Measurements from ENCODE around the gene MSH3.
"Not testable (repeated sequence)": the region's sequence is repeated elsewhere in the genome, so short reads cannot be mapped to it uniquely, and the experiment has no call there.

MSH3 gene

GRCh38 chr5:80659106-80659505 lies 4.7 kb downstream of the MSH3 start:
- DNase-seq: no peak

- DNase-seq: not testable (repeated sequence)
These were observed 6.2 kb downstream of the MSH3 start for GRCh38 chr5:80660661-80661060.

DNA sequence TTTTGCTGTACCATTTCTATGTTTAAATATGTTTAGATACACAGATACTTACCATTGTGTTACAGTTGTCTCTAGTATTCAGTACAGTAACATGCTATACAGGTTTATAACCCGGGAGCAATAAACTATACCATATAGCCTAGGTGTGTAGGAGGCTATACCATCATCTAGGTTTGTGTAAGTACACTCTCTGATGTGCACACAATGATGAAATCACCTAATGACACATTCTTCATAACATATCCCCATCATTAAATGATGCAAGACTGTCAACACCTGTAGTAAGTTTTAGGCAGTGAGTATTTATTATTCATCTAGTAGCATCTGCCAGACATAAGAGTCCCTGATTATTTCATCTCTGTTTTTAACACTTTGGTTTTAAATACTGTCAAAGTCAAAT lies 7.7 kb downstream of the MSH3 start:
- DNase-seq: no peak

GRCh38 chr5:80665057-80665456 lies 10.6 kb downstream of the MSH3 start:
- no peak for DNase-seq

- no peak for DNase-seq
These were observed 12.9 kb downstream of the MSH3 start for GRCh38 chr5:80667384-80667783.

DNA sequence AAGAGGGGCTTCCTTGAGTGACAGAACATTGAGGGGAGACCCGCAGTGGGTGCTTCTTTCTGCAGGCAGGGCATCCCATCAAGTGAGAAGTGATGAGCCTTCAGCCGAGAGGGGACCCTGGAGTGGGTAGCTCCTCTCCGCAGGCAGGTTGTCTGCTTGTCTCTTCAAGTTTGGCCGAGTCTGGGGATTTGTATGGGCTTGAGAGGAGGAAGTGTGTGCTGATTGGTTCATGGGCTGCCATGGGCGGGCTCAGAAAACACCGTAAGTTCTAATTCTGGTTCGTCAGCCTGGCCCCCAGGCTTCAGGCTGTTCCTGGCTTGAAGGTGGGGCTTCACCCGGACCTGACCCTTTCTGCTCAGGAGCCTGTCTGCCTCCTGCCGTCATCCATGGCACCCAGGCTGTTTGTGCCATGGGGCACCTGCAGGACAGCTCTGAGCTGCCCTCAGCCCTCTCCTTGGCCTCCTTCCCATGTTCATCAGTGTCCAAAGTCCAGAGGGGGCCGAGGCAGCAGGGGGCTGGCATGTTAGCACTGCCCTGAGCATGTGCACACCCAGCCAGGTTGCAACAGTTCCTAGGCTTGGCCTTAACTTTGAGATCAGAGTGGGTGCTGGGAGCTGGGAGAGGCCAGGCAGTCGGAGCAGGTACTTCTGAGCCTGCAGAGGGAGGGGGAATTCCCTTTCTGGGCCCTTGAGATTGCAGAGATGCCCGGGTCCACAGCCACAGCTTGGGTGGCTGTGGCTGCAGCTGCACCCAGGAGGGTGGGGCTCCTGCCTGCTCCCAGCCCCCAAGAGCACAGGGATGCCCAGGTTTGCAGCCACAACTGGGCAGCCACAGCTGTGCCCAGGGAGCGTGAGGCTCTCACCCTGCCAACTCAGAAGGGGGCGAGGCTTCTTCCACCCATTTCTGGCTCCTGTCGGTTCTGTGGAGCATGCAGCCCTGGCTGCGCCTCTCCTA lies 13.8 kb downstream of the MSH3 start:
- no peak for DNase-seq

DNA sequence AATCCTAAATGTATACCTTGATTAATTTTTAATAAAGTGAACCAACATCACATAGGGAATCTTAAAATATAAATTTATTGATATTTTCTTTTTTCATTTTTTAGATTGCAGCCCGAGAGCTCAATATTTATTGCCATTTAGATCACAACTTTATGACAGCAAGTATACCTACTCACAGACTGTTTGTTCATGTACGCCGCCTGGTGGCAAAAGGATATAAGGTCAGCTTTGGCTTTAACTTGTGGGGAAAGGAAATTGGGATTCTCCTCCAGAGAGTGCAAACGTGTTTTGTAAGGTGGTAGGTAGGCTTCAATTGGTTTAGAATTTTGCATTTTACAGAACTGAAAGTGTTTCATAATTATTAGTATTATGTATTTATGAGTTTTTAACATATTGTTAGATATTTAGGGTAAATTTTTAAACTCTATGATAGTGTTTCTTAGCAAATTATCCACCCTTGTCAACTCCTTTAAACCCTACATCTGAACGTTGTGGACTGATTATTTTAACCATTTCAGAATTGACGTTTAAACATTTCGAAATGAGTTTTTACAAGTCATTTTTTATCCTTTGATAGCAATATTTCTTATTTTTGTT lies 17.8 kb downstream of the MSH3 start:
- peak; percentile 44 for DNase-seq

- no peak for DNase-seq
These were observed 22.3 kb downstream of the MSH3 start for GRCh38 chr5:80676706-80677105.

DNA sequence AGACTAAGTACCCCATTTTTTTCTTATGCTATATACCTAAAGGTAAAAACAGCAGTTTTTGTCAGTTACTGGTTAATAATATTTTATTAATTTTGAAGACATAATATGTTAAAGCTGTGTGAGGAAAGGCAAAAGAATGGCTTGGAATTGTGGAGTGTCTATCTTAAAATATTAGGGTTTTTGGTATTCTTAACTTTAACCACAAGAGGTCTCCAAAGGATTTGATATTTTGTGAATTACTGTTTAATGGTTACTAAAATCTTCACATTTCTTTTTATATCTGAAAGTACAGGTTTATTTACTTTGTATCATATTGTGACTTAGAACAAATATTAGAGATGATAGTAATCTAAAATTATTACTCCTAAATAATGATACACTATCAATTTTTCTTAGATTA lies 32.3 kb downstream of the MSH3 start:
- DNase-seq: no peak

DNA sequence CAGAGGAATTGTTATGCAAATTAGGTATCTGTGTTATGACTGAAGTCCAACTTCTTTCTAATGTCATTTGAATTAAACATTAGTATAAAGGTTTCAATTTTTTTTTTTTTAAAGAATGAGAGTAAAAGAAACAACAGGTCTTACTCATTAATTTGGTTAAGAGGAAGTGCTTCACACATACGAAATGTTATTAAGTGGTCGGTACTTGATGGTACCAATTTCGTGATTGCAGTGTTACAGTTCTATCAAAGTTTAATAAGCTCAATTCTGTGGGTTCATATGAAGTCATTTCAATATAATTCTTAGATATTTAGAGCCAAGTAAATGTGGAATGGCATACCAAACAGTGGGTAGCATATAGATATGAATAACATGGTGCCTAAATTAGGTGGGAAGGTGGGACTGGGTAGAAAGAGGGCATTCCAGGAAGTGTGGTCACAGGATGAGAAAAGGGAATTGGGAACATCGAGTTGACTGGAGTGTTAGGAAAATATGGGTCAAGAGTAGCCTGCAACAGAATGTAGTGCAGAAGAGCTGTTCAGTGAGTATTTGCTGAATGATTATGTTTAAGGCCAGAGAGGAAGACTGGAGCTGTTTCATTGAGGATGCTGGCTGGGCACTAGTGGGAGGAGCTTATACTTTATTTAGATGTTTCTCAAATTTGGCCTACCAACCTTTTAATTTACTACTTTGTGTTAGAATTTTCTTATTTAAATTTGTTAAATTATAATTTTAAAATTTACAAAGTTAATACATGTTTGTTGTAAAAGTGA lies 34.4 kb downstream of the MSH3 start:
- no peak for DNase-seq

DNA sequence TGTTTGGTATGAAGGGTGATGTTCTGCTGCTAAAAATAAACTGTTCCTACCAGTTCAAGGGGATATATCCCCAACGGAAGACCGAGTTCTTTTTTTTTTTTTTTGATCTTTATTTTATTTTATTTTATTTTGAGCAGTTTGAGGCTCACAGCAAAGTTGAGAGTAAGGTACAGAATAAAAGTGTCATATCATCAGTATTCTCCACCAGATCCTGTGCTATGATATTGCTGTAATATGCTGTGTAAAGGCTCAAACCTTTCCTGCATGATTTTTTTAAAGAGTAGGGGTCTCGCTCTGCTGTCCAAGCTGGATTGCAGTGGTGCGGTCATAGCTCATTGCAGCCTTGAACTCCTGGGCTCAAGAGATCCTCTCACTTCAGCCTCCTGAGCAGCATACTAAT lies 35.2 kb downstream of the MSH3 start:
- DNase-seq: no peak

GRCh38 chr5:80695666-80696065 lies 41.2 kb downstream of the MSH3 start:
- no peak for DNase-seq

DNA sequence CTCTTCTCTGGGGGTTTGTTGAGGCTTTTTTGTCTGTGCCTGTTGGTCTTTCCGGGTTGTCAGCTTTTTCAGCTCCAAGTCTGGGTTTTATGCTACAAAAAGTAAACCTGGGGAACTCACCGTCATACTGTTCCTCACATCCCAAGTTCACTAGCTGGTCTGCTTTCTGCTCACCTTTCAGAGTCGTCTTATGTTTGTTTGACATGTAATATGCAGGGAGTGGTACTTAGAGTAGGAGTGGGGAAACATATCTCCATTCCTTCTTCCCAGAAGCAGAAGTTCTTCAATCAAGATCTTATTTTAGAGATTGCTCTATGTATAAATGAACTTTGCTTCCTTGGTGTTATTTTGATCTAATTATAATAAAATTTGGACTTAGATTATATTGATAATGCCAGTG lies 42.0 kb downstream of the MSH3 start:
- no peak for DNase-seq

DNA sequence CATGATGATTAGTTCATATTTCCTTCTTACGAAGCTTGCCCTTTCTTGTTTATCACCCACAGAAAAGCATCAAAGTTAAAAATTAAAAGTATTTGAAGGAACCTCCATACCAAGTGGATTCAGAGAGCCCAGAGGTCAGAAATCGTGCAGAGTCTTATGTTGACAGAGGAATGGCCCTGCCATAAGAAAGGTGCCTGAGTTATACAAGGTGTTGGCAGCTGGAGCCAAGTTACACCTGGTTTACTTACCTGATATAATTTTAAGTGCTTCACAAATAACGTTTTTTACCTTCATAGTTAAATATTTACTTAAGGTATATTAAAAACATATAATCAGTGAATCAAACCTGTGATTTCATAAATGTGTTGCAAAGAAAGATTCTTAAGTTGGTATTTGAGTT lies 42.6 kb downstream of the MSH3 start:
- no peak for DNase-seq

DNA sequence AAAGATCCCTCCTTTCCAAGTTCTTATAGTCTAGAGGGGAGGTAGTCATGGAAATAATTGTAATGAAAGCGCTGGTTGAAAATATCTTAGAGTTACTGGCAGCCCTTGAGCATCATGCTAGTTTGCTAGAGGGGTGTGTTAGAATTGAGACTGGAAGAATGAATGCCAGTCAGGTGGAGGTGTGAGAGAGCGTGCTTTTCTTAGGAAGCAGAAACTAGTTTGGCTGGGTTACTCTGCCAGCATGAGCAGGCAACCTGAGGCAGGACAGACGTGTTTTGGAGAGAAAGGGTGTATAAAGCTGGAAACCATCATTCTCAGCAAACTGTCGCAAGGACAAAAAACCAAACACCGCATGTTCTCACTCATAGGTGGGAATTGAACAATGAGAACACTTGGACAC lies 43.9 kb downstream of the MSH3 start:
- DNase-seq: no peak

GRCh38 chr5:80701597-80701996 lies 47.1 kb downstream of the MSH3 start:
- no peak for DNase-seq

- no peak for DNase-seq
These were observed 48.8 kb downstream of the MSH3 start for GRCh38 chr5:80703291-80703690.

DNA sequence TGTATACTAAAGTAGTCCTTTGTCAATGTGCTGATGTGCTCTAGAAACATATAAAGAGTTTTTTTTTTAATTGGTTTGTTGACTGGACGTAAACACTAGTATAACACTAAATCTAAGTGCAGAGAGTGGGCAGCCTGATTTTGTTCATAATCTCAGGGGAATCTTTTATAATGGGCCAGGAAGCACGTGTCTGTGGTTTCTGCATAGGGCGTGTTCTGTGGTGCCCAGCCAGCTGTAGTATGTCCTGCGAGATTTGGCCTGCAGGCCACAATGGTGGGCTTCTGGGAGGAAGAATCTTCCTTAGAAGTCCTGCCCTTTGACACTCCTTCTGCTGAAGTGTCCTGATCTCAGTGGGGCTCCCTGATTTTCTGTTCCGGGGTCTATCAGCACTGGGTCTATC lies 49.3 kb downstream of the MSH3 start:
- DNase-seq: no peak

DNA sequence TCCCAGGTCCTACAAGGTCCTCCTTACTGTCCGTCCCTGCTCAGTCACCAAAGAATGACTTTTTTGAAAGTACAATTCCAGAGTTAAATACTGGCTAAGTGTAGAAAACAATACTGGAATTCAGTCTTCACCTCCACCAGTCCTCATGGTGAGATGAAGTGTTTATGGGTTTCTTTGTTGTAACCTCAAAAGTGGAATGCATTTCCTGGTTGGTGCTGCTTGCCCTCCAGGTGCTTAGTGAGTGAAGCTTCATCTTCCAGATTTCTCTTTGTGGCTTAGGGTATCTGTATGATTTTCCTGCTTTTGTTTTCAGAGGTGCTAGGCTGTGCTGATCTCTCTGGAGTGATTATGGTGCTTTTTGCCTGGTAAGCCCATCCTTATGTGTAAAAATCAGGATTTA lies 49.8 kb downstream of the MSH3 start:
- no peak for DNase-seq

DNA sequence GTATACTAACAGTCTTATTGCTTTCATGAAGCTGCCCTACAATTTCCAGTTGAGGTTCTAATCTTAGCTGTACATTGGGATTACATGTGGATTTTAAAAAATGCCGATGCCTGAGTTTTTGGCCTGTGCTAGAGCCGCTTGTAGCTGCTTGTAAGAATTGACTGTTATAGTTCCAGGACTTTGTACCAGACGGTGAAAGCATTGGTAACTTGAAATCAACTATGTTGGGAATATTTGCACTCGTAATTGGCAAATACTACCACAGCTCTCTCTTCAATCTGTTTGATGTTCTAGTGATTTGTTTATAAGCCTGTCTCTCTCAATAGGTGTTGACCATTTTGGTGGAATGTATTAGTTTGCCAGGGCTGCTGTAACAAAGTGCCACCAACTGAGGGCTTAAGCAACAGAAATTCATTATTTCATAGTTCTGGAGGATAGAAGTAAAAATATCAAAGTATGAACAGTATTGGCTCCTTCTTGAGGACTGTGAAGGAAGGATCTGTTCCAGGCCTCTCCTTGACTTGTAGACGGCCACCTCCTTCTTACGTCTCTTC lies 50.8 kb downstream of the MSH3 start:
- DNase-seq: no peak

DNA sequence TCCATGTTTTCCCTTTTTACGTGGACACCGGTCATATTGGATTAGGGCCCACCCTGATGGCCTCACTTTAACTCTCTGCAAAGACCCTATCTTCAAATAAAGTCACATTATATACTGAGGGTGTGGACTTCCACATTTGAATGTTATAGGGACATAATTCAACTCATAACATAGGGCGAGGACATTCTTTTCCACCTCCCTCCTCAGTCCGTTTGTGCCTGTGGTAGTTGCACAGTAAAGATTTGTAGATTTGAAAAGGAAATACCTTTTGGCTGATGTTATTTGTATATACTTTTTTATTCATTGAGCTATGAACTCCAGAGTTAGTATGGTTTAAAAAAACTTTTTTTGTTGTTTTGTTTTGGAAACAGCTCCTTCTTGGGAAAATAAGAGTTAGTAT lies 51.3 kb downstream of the MSH3 start:
- no peak for DNase-seq

- no peak for DNase-seq
These were observed 52.5 kb downstream of the MSH3 start for GRCh38 chr5:80706835-80707447.

DNA sequence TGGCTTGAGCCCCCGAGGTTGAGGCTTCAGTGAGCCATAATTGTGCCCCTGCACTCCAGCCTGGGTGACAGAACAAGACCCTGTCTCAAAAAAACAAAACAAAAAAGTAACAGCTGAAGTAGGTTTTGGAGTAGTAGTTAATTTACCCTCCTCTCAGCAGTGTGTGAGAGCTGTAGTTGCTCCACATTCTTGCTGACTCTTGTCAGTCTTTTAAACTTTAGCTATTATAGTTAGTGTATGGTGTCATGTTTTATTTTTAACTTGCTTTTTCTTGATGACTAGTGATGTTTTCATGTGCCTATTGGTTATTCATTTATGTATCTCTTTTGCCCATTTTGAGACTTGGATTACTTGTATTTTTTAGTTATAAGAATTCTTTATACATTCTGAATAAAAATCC lies 53.2 kb downstream of the MSH3 start:
- no peak for DNase-seq
